HG02970 (cell line): ENCODE measurements around the gene ZNF654.
"Not testable (repeated sequence)": the region's sequence is repeated elsewhere in the genome, so short reads cannot be mapped to it uniquely, and the experiment has no call there.

Source experiments
- ATAC-seq: cut with Tn5 transposase; IDR thresholded peaks from one replicate; pipeline ENCODE4 v1.9.1; 2021; ENCODE audit warnings: mild to moderate bottlenecking, moderate library complexity, moderate number of reproducible peaks; ENCODE audit not compliant: unreplicated experiment, low FRiP score

ZNF654 gene

DNA sequence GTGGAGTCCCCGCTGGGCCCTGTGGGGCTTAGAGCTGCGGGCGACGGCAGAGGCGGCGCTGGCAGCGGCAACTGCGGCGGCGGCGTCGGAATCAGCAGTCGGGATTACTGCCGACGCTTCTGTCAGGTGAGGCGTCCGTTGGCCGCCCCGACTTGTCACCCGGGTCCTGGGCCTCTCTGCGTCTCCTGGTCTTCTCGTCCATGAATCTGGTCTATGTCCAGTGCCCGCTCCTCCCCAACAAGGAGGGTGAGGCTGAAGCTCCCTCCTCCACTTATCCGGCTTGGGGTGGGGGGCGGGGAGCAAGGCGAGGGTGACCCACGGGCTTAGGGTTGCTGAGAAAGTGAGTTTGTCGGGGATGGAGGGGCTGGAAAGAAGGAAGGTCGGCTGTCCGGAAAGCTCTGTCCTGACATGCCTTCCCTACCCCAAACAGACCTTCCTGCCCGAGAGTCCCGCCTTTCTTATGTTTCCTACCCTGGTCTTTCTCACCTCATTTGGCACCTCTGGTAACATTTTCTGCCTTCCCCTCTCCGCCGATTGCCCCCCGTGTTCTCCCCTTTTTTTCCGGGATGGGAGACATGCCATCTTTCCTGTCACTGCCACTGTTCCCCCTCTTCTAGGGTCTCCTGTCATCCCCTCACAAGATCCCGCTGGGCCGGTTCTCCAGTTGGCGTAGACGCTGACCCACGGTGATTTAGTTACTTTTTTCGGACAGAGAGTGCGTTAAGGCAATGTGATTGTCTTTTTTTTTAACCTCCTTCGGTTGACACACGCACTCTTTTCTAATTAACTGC, 520 bp downstream of the ZNF654 start:
- peak; percentile 11 for ATAC-seq

DNA sequence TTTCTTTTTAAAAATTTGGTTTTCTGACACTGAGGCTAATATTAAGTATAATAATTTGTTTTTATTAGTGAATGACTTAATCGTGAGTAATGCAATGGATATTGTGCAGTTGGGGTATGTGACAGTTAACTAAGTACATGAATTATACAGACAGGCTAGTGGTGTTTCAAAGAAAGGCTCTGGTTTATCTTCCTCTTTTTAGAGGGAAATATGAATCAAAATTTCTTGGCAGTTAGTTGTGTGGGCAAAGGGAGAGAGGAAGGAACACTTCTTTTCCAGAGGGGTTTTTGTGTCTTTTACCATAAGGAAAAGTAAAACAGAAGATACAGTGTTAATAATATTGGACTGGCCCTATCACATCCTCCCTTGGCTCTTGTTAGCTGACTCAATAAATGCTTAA, 2.7 kb downstream of the ZNF654 start:
- ATAC-seq = no peak

DNA sequence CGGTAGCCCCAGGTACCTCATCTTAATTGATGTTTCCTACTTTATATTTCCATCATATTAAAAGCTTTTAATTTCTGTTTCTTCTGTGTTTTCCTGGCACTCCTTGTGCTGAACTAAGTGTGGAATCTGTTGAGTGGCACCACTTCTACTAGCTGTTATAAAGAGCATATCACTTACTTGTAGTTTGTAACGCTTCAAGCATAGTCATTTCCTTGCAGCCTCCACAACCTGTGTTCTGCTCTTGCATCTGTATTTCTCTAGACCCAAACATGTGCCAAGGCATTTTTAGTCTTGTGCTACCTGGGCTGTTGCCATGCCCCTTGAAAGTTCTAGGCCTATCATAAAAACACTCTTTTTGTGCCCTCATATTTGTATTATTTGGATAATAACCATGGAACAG, 16.0 kb downstream of the ZNF654 start:
- ATAC-seq = no peak

GRCh38 chr3:88075497-88075896, 16.4 kb downstream of the ZNF654 start:
- no peak for ATAC-seq

GRCh38 chr3:88076712-88077111, 17.7 kb downstream of the ZNF654 start:
- no peak for ATAC-seq

DNA sequence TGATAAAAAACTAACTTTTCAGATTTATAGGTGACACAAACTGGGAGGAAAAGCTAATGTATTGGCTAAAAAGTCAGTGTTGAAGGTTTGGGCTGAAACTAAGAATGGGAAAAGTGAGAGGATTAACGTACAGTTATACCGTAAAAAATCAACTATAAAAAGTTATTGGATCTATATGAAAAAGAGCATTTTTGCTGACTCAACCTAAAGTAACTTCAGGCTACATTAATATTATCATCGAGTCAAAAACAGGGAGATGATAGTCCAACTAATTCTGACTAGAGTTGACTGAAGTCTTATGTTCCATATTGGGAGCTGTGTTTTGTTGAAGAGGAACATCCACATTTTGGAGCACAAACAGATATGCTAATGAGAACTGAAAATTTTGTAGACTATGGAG, 19.9 kb downstream of the ZNF654 start:
- ATAC-seq = no peak

- ATAC-seq = no peak
These were observed 23.8 kb downstream of the ZNF654 start for GRCh38 chr3:88082854-88083253.

- ATAC-seq = no peak
These were observed 25.0 kb downstream of the ZNF654 start for GRCh38 chr3:88084097-88084501.

DNA sequence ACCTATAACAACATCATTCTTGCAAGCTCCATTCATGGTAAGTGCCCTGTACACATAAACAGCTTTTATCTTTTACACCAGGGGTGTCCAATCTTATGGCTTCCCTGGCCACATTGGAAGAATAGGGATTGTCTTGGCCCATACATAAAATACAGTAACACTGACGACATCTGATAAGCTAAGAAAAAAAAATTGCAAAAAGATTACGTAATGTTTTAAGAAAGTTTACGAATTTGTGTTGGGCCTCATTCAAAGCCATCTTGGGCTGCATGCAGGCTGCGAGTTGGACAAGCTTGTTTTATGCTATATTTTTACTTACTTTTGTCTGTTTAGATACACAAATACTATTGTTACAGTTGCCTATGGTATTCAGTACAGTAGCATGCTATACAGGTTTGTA, 31.6 kb downstream of the ZNF654 start:
- no peak for ATAC-seq

DNA sequence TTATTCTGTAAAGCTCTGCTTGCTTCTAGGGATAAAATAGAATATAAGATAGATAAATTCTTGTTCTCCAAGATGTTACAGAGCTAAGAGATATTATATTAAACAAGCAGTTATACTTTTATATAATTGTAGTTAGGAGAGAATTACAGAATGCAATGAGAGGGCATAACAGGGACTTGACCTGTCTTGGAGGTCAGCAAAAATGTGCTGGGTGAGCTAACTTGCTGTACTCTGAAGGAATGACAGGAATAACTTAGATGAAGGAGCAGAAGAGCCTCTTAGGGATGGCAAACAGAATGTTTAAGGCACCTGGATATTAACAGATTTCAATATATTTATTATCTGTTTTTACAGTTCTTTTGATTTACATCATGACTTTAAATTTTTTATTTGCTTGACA, 33.2 kb downstream of the ZNF654 start:
- no peak for ATAC-seq

DNA sequence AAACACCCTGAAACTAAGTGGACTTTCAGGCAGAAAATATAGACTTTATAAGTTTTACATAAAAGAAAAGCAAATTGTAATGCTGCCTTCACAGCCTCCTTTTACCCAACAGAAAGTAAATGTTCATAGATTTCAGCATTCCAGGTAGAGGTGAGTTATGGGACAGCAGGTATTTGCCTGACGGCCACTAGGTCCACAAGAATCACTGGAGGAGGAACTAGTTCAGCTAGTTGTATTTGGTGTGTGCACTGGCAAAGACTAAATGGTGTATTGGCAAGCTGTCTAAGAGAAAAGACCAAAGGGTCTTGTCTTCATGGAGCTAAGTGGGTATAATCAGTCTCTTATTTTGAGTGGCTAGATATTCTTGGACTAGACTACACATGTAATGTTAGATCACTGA, 34.2 kb downstream of the ZNF654 start:
- ATAC-seq = no peak

GRCh38 chr3:88101142-88101541, 42.1 kb downstream of the ZNF654 start:
- no peak for ATAC-seq

DNA sequence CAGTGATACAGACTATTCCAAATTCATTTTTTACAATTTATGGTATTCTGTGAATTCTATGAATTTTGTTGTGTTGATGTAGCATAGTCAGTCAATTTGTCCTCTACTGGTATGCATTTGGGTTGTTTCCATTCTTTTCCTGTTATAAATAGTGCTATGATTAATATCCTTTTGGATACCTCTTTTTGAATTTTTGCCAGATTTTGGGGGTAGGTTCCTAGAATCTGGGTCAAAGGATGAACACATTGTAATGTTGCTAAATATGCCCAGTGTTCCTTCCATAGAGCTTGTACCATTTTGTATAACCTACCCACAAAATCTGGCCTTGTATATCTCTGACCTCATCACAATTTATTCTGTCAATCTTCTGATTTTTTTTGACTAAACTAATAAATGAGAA, 46.3 kb downstream of the ZNF654 start:
- ATAC-seq = no peak

DNA sequence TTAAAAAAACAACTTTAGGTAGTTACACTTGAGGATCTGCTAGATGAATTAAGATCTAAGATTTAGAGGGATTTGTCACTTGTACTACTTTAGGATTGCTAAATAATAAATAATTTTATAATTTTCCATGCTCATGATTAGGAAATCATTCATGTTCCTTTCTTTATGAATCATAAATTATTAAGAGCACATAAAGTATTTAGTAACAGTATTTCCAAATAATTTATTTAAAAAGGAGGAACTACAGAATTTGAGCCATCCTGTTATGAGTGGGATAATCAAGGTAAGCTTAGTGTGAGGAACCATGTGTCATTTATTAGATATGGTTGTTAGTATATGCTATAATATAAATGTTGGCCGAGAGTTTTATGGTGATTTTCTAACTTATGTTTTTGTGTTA, 53.2 kb downstream of the ZNF654 start:
- ATAC-seq = no peak

GRCh38 chr3:88113311-88114162, 54.5 kb downstream of the ZNF654 start:
- peak; percentile 75 for ATAC-seq

GRCh38 chr3:88114878-88115549, 56.0 kb downstream of the ZNF654 start:
- ATAC-seq = no peak

GRCh38 chr3:88117683-88118082, 58.6 kb downstream of the ZNF654 start:
- ATAC-seq = no peak

GRCh38 chr3:88118603-88119002, 59.5 kb downstream of the ZNF654 start:
- not testable (repeated sequence) for ATAC-seq

GRCh38 chr3:88123526-88123925, 64.5 kb downstream of the ZNF654 start:
- no peak for ATAC-seq

DNA sequence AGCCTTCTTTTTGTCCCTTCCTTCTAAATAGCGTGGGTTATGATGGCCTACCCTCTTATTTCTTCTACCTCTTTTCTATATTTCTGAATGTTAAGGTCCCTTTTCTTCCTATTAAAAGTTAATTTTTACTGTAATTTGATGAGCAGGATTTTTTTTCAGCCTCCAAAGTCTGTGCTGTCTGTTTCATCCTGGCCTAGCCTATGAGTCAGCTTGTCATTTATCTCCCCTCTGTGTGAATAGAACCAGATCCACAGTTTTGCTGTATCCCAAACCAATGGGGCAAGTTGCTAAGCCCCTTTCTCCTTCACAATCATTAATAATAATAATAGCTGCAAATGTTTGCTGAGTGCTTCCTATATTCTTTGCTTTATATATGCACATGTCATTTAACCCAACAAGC, 72.6 kb downstream of the ZNF654 start:
- no peak for ATAC-seq

GRCh38 chr3:88132894-88133293, 73.8 kb downstream of the ZNF654 start:
- ATAC-seq = no peak
